HCT116 (cell line): Measurements from ENCODE around the gene HIGD1C. TPM values are rescaled to one million over a fixed set of nuclear protein-coding genes. Genes with fewer than 3 reads are reported as not detected.

Experiments used
- ATAC-seq: fragments of 200-7000 bp; cut with Tn5 transposase; 2 replicates; pipeline ENCODE4 v1.9.1; 2020; ENCODE audit warnings: mild to moderate bottlenecking, moderate library complexity
- BruUV-seq: library from RNA; stranded (reverse); fragments of 400-500 nt; replicated peaks from 2 replicates; lab custom pipeline; 2021; lab: Mats Ljungman, UMichigan
- CTCF ChIA-PET: fragments of 300-600 bp; sonication (Branson Sonifier 250); formaldehyde crosslinking; loops from one replicate; lab custom pipeline; 2021; ENCODE audit warnings: antibody characterized with exemption; lab: Charles Lee
- POLR2A ChIA-PET: fragments of 300-600, 350-600 bp; sonication (Branson Sonifier 250); formaldehyde crosslinking; loops from one replicate; lab custom pipeline; 2021; ENCODE audit warnings: antibody characterized with exemption; lab: Charles Lee
- RAD21 ChIA-PET, 2 experiments: fragments of 300-600 bp; sonication (Branson Sonifier 250); formaldehyde crosslinking; loops; one replicate each; lab custom pipeline; 2023; ENCODE audit warnings: low total read pairs in 2 of 2; ENCODE audit not compliant: uncharacterized antibody in 2 of 2, unreplicated experiment in 2 of 2, low non-redundant PET in 1 of 2; lab: Charles Lee
- DNase-seq: peaks from one replicate; pipeline ENCODE4 v3.0.0-alpha.2; 2010; ENCODE audit warnings: low read depth, low spot score
- H2AFZ ChIP-seq: fragments of 200-600 bp; shearing (Covaris generic), sonication (generic); 2 replicates; pipeline ENCODE4 v1.6.1; 2017; ENCODE audit warnings: low read depth, mixed run types, mixed read lengths, antibody characterized with exemption, low read length; ENCODE audit not compliant: poor library complexity, severe bottlenecking
- H3K27ac ChIP-seq: 2 replicates; pipeline ENCODE4 v1.5.1; 2012; ENCODE audit warnings: low read depth, low read length
- H3K27me3 ChIP-seq: fragments of 200-600 bp; sonication (generic); 2 replicates; pipeline ENCODE4 v1.6.1; 2016; ENCODE audit warnings: mixed run types, low read length, mixed read lengths; ENCODE audit not compliant: insufficient read depth
- H3K36me3 ChIP-seq, 2 experiments: fragments of 200-500 bp in 1 of 2; fragments of 200-600 bp in 1 of 2; sonication (Bioruptor generic) in 1 of 2; sonication (generic) in 1 of 2; 2 replicates each; pipeline versions ENCODE4 v1.5.1 to v1.6.1; 2014 to 2016; ENCODE audit warnings: low read length in 2 of 2, inconsistent platforms in 1 of 2, mixed read lengths in 1 of 2, mixed run types in 1 of 2; ENCODE audit not compliant: insufficient read depth in 2 of 2, control insufficient read depth in 1 of 2
- H3K4me1 ChIP-seq, 2 experiments: fragments of 200-600 bp in 1 of 2; sonication (generic) in 1 of 2; 2 replicates each; pipeline versions ENCODE4 v1.5.1 to v1.6.1; 2012 to 2017; ENCODE audit warnings: low read length in 2 of 2, inconsistent platforms in 1 of 2, mild to moderate bottlenecking in 1 of 2, mixed read lengths in 1 of 2, mixed run types in 1 of 2, moderate library complexity in 1 of 2; ENCODE audit not compliant: insufficient read depth in 2 of 2, control insufficient read depth in 1 of 2
- H3K4me2 ChIP-seq: fragments of 200-600 bp; sonication (generic); 2 replicates; pipeline ENCODE4 v1.6.1; 2017; ENCODE audit warnings: mixed run types, low read length, mixed read lengths
- H3K4me3 ChIP-seq, 2 experiments: fragments of 200-600 bp in 1 of 2; sonication (generic) in 1 of 2; replicated peaks in 1 of 2; 2 replicates each; pipeline ENCODE4 v1.5.1; 2011 to 2016; ENCODE audit warnings: low read length in 2 of 2, control low read depth in 1 of 2, low read depth in 1 of 2, mild to moderate bottlenecking in 1 of 2, mixed read lengths in 1 of 2, mixed run types in 1 of 2
- H3K79me2 ChIP-seq: fragments of 200-600 bp; sonication (generic); 2 replicates; pipeline ENCODE4 v1.6.1; 2017; ENCODE audit warnings: mild to moderate bottlenecking, mixed run types, low read length, moderate library complexity, mixed read lengths; ENCODE audit not compliant: insufficient read depth
- H3K9ac ChIP-seq: fragments of 200-600 bp; sonication (generic); 2 replicates; pipeline ENCODE4 v1.6.1; 2016; ENCODE audit warnings: low read length, mixed read lengths
- H3K9me2 ChIP-seq: fragments of 200-600 bp; sonication (generic), shearing (Covaris generic); 2 replicates; pipeline ENCODE4 v1.6.1; 2017; ENCODE audit warnings: mixed run types, mild to moderate bottlenecking, moderate library complexity; ENCODE audit not compliant: insufficient read depth
- H3K9me3 ChIP-seq, 2 experiments: fragments of 200-500 bp in 1 of 2; fragments of 200-600 bp in 1 of 2; sonication (Bioruptor generic) in 1 of 2; sonication (generic) in 1 of 2; 2 replicates each; pipeline ENCODE4 v1.6.1; 2014 to 2017; ENCODE audit warnings: low read length in 2 of 2, mixed read lengths in 2 of 2, inconsistent platforms in 1 of 2, low read depth in 1 of 2, mild to moderate bottlenecking in 1 of 2, mixed run types in 1 of 2, moderate library complexity in 1 of 2; ENCODE audit not compliant: control insufficient read depth in 1 of 2, insufficient read depth in 1 of 2
- H4K20me1 ChIP-seq: fragments of 200-600 bp; sonication (generic), shearing (Covaris generic); 2 replicates; pipeline ENCODE4 v1.6.1; 2017; ENCODE audit warnings: mixed run types, mild to moderate bottlenecking, moderate library complexity; ENCODE audit not compliant: insufficient read depth
- ATF3 ChIP-seq: IDR thresholded peaks from 2 replicates; pipeline ENCODE4 v1.6.1; 2012
- CBX3 ChIP-seq: IDR thresholded peaks from 2 replicates; pipeline ENCODE4 v1.6.1; 2012; ENCODE audit warnings: low read depth
- CEBPB ChIP-seq: IDR thresholded peaks from 2 replicates; pipeline ENCODE4 v1.6.1; 2012; ENCODE audit warnings: low read depth
- ELF1 ChIP-seq: IDR thresholded peaks from 2 replicates; pipeline ENCODE4 v1.6.1; 2012; ENCODE audit warnings: low read depth, borderline replicate concordance
- EZH2phosphoT487 ChIP-seq: fragments of 200-600 bp; IDR thresholded peaks from 2 replicates; pipeline ENCODE4 v1.6.1; 2018; ENCODE audit warnings: antibody characterized with exemption, borderline replicate concordance
- FOSL1 ChIP-seq: IDR thresholded peaks from 2 replicates; pipeline ENCODE4 v1.6.1; 2012; ENCODE audit warnings: low read depth
- JUND ChIP-seq: IDR thresholded peaks from 2 replicates; pipeline ENCODE4 v1.6.1; 2012
- POLR2AphosphoS5 ChIP-seq: IDR thresholded peaks from 2 replicates; pipeline ENCODE4 v1.6.1; 2011; ENCODE audit warnings: mild to moderate bottlenecking, low read depth, low read length, moderate library complexity
- RAD21 ChIP-seq: IDR thresholded peaks from 2 replicates; pipeline ENCODE4 v1.6.1; 2012; ENCODE audit warnings: low read depth, mild to moderate bottlenecking
- SRF ChIP-seq: IDR thresholded peaks from 2 replicates; pipeline ENCODE4 v1.6.1; 2012; ENCODE audit warnings: low read depth
- TCF7L2 ChIP-seq: IDR thresholded peaks from 2 replicates; pipeline ENCODE4 v1.7.0; 2011; ENCODE audit warnings: borderline replicate concordance, inconsistent platforms; ENCODE audit not compliant: insufficient read depth, insufficient read length; ENCODE audit errors: extremely low read depth
- YY1 ChIP-seq: IDR thresholded peaks from 2 replicates; pipeline ENCODE4 v1.6.1; 2011; ENCODE audit warnings: low read length, low read depth, moderate library complexity, mild to moderate bottlenecking; ENCODE audit not compliant: insufficient replicate concordance; ENCODE audit errors: extremely low read depth
- ZFX ChIP-seq: fragments of 450-650 bp; IDR thresholded peaks from 2 replicates; pipeline ENCODE4 v1.6.1; 2017
- ZNF274 ChIP-seq: fragments of 200-500 bp; sonication (Bioruptor generic); IDR thresholded peaks from 2 replicates; pipeline ENCODE4 v1.6.1; 2014; ENCODE audit warnings: mild to moderate bottlenecking, low read depth, low read length, inconsistent platforms
- intact Hi-C: fragments of 100-400 bp; cut with micrococcal nuclease; formaldehyde crosslinking; loops from 2 replicates; pipeline ENCODE4 v1.10.0; 2022
- total RNA-seq: library from RNA; stranded (reverse); gene quantifications from one replicate; pipeline ENCODE4 v1.2.1, GENCODE V29; 2021; ENCODE audit not compliant: unreplicated experiment

HIGD1C gene
- total RNA-seq, 1 experiment from 2014 or later, result not detected

- BruUV-seq, result no TSS peak
- Histone ChIP-seq H2AFZ (no peak overlapping the region), H3K36me3 (no peaks in the 10 kb centered on the region), H3K27me3 (no peaks in the 10 kb centered on the region), H3K27ac (no peak overlapping the region), H3K4me2 (no peak overlapping the region), H4K20me1 (no peaks in the 10 kb centered on the region), H3K79me2 (no peaks in the 10 kb centered on the region), H3K9me3 (peaks cover 7 to 10% of the 10 kb centered on the region in 2 experiments; a peak in 2 of 4 replicates), H3K4me3 (no peak overlapping the region), H3K9ac (no peak overlapping the region), H3K4me1 (peaks cover 5 to 6% of the 10 kb centered on the region in 2 experiments; a peak in 2 of 4 replicates), H3K9me2 (no peaks in the 10 kb centered on the region)
- no peak for TF ChIP-seq ZNF274
- ChIA-PET POLR2A (no interaction called here), RAD21 (no interaction called here), CTCF (no interaction called here)
- ATAC-seq (no peak), DNase-seq (no peak)
- intact Hi-C loops, result no loop called here
These were observed 33.6 kb upstream of the HIGD1C start for GRCh38 chr12:50918584-50919316.

- ATAC-seq (no peak), DNase-seq (no peak)
- Histone ChIP-seq H3K4me1 (peaks cover 18 to 21% of the 10 kb centered on the region in 2 experiments; a peak in 3 of 4 replicates), H3K9ac (no peak overlapping the region), H3K4me3 (no peak overlapping the region), H3K27ac (no peak overlapping the region), H3K36me3 (no peaks in the 10 kb centered on the region), H3K4me2 (no peak overlapping the region), H3K27me3 (no peaks in the 10 kb centered on the region), H3K79me2 (no peaks in the 10 kb centered on the region), H3K9me3 (no peaks in the 10 kb centered on the region), H2AFZ (peak overlapping the region; percentile 48), H3K9me2 (no peaks in the 10 kb centered on the region), H4K20me1 (no peaks in the 10 kb centered on the region)
- TF ChIP-seq EZH2phosphoT487 (no peak), SRF (no peak), YY1 (no peak), JUND (no peak), TCF7L2 (no peak), ELF1 (no peak), RAD21 (no peak), FOSL1 (no peak), POLR2AphosphoS5 (no peak), CEBPB (no peak), CBX3 (no peak), ATF3 (no peak), ZFX (no peak)
- BruUV-seq, result no TSS peak
- ChIA-PET POLR2A (interaction anchor here (0.6 kb wide), 1 partner anchor 105 kb away, joined by 4 read pairs; no protein-coding TSS in a partner anchor), RAD21 (no interaction called here), CTCF (no interaction called here)
- intact Hi-C loops, result no loop called here
These were observed 29.5 kb upstream of the HIGD1C start for GRCh38 chr12:50922820-50923219.
